ENCODE measurements around the gene EPB41L1. TPM values are rescaled to one million over a fixed set of nuclear protein-coding genes. Genes with fewer than 3 reads are reported as not detected.
A peak's percentile ranks its signal among the peaks of the same experiment; 100 is the strongest.

The EPB41L1 gene
- 54.8 TPM for total RNA-seq

GRCh38 chr20:36154700-36155628 lies at the start of gene EPB41L1:
TSS of gene EPB41L1 (plus strand) at chr20:36154740. CDS start at chr20:36173778, 19,038 bp downstream.
- Histone ChIP-seq H3K36me3 (no peaks in the 10 kb centered on the region), H3K4me1 (peaks cover 36% of the 10 kb centered on the region), H3K27me3 (no peaks in the 10 kb centered on the region), H3K27ac (peak within 1 kb of the TSS; percentile 86), H3K9me3 (no peaks in the 10 kb centered on the region), H3K4me3 (peak within 1 kb of the TSS; percentile 64 to 94)
- DNase-seq (ENCODE audit: extremely low spot score in 2 of 2) = no peak
- intact Hi-C loops (cut with DNase I) = no loop called here
- TF ChIP-seq POLR2AphosphoS5 (IDR thresholded peaks at IDR 0.05; ENCODE audit: insufficient read depth in 1 of 2, low read depth in 1 of 2) (no peak), POLR2A (IDR thresholded peaks at IDR 0.05) (no peak), CTCF (IDR thresholded peaks at IDR 0.05) (no peak)

- Histone ChIP-seq H3K4me1 (peaks cover 9% of the 10 kb centered on the region), H3K27ac (no peak overlapping the region), H3K9me3 (no peaks in the 10 kb centered on the region), H3K36me3 (no peaks in the 10 kb centered on the region), H3K4me3 (no peak overlapping the region), H3K27me3 (no peaks in the 10 kb centered on the region)
- DNase-seq (ENCODE audit: extremely low spot score in 2 of 2) = no peak
- TF ChIP-seq POLR2A (IDR thresholded peaks at IDR 0.05) (no peak), CTCF (IDR thresholded peaks at IDR 0.05) (no peak), POLR2AphosphoS5 (IDR thresholded peaks at IDR 0.05; ENCODE audit: insufficient read depth in 1 of 2, low read depth in 1 of 2) (no peak)
- intact Hi-C loops (cut with DNase I) = no loop called here
These were observed 49.7 kb upstream of the EPB41L1 start for GRCh38 chr20:36104856-36105255.

DNA sequence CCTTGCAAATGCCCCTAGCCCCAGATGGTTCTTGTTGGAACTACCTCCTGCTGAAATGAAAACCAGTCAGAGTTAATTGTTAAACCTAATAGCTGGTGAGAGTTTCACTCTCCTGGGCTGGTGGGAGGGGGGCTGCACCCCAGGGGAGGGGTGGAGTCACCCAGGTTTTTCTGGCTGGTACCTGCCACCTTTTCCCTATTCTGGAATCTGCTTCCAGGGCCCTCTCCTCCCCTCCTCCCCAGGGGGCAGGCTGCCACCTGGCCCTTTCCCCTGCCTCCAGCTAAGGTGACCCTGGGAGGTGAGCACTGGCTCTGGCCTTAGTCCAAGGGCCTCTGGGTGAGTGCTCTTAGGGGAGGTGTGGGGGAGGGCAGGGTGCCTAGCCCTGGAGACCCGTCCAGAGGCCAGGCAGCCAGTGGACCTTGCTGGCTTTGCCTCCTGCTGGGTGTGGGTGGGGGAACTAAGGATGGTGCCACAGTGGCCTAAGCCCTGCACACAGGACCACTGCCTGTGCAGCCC lies 48.8 kb upstream of the EPB41L1 start:
- no peak overlapping the region for H3K27ac ChIP-seq
- H3K4me1 ChIP-seq = peaks cover 9% of the 10 kb centered on the region
- H3K27me3 ChIP-seq = no peaks in the 10 kb centered on the region
- H3K36me3 ChIP-seq = no peaks in the 10 kb centered on the region
- H3K4me3 ChIP-seq = no peak overlapping the region
- TF ChIP-seq CTCF (IDR thresholded peaks at IDR 0.05) (no peak), POLR2AphosphoS5 (IDR thresholded peaks at IDR 0.05; ENCODE audit: insufficient read depth in 1 of 2, low read depth in 1 of 2) (no peak), POLR2A (IDR thresholded peaks at IDR 0.05) (no peak)
- intact Hi-C loops (cut with DNase I) = no loop called here
- H3K9me3 ChIP-seq = no peaks in the 10 kb centered on the region
- no peak for DNase-seq (ENCODE audit: extremely low spot score in 2 of 2)

- TF ChIP-seq POLR2A (IDR thresholded peaks at IDR 0.05) (no peak), CTCF (IDR thresholded peaks at IDR 0.05) (no peak), POLR2AphosphoS5 (IDR thresholded peaks at IDR 0.05; ENCODE audit: insufficient read depth in 1 of 2, low read depth in 1 of 2) (no peak)
- H3K36me3 ChIP-seq = no peaks in the 10 kb centered on the region
- intact Hi-C loops (cut with DNase I) = no loop called here
- no peak for DNase-seq (ENCODE audit: extremely low spot score in 2 of 2)
- H3K27me3 ChIP-seq = no peaks in the 10 kb centered on the region
- no peak overlapping the region for H3K27ac ChIP-seq
- peaks cover 9% of the 10 kb centered on the region for H3K4me1 ChIP-seq
- H3K4me3 ChIP-seq = no peak overlapping the region
- H3K9me3 ChIP-seq = no peaks in the 10 kb centered on the region
These were observed 47.9 kb upstream of the EPB41L1 start for GRCh38 chr20:36106606-36107005.

DNA sequence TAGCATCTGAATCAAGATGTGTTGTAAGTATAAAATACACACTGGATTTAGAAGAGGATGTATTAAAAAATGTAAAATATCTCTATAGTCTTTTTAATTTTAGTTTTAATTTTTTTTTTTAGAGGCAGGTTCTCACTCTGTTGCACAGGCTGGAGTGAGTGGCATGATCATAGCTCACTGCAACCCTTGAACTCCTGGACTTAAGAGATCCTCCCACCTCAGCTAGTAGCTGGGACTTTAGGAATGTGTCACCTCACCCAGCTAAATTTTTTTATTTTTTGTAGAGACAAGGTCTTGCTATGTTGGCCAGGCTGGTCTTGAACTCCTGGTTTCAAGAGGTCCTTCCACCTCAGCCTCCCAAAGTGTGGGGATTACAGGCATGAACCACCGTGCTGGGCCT lies 46.7 kb upstream of the EPB41L1 start:
- Histone ChIP-seq H3K27ac (no peak overlapping the region), H3K9me3 (no peaks in the 10 kb centered on the region), H3K4me3 (no peak overlapping the region), H3K36me3 (no peaks in the 10 kb centered on the region), H3K4me1 (peaks cover 17% of the 10 kb centered on the region), H3K27me3 (no peaks in the 10 kb centered on the region)
- TF ChIP-seq POLR2AphosphoS5 (IDR thresholded peaks at IDR 0.05; ENCODE audit: insufficient read depth in 1 of 2, low read depth in 1 of 2) (no peak), CTCF (IDR thresholded peaks at IDR 0.05) (no peak), POLR2A (IDR thresholded peaks at IDR 0.05) (no peak)
- no peak for DNase-seq (ENCODE audit: extremely low spot score in 2 of 2)
- intact Hi-C loops (cut with DNase I) = no loop called here

Measured in vagina (tissue), 2 donors.